HFFc6 (cell line): Measurements from ENCODE around the gene SEPTIN5. TPM values are rescaled to one million over a fixed set of nuclear protein-coding genes. Genes with fewer than 3 reads are reported as not detected.

Experiments
- DNase-seq: peaks from one replicate; pipeline ENCODE4 v3.0.0-alpha.2; 2018
- H3K27ac Mint-ChIP-seq: 2 replicates; pipeline ENCODE4 v1.8.0; 2020; ENCODE audit warnings: mild to moderate bottlenecking, mixed read lengths
- H3K27me3 Mint-ChIP-seq: 2 replicates; pipeline ENCODE4 v1.8.0; 2021; ENCODE audit warnings: mild to moderate bottlenecking, moderate library complexity, mixed read lengths; ENCODE audit not compliant: insufficient read depth
- H3K36me3 Mint-ChIP-seq: 2 replicates; pipeline ENCODE4 v1.8.0; 2021; ENCODE audit warnings: low read depth, mixed read lengths
- H3K4me1 Mint-ChIP-seq: 2 replicates; pipeline ENCODE4 v1.8.0; 2020; ENCODE audit warnings: low read depth, mixed read lengths
- H3K4me3 Mint-ChIP-seq: 2 replicates; pipeline ENCODE4 v1.8.0; 2020; ENCODE audit warnings: mild to moderate bottlenecking, moderate library complexity, mixed read lengths
- H3K9me3 Mint-ChIP-seq: 2 replicates; pipeline ENCODE4 v1.8.0; 2020; ENCODE audit warnings: mild to moderate bottlenecking, mixed read lengths
- total RNA-seq, 6 experiments: library from RNA; stranded (reverse); fragmentation: NEBNext Ultra II Directional; extraction: Animal tissue kit (Norgen Biotek cat#: 25700); gene quantifications; 2 replicates in 1 of 6; 3 replicates in 5 of 6; pipeline ENCODE4 v1.2.3, GENCODE V29; 2021
- TF ChIP-seq, protein P1 (sequence below): fragments of 200-600 bp; sonication (generic); IDR thresholded peaks from 2 replicates; pipeline ENCODE4 v1.5.0; 2021; ENCODE audit warnings: antibody characterized with exemption, mild to moderate bottlenecking

SEPTIN5 gene
- total RNA-seq, 6 experiments from 2014 or later, result 4.9 to 13.7 (median 6.5) TPM

DNA sequence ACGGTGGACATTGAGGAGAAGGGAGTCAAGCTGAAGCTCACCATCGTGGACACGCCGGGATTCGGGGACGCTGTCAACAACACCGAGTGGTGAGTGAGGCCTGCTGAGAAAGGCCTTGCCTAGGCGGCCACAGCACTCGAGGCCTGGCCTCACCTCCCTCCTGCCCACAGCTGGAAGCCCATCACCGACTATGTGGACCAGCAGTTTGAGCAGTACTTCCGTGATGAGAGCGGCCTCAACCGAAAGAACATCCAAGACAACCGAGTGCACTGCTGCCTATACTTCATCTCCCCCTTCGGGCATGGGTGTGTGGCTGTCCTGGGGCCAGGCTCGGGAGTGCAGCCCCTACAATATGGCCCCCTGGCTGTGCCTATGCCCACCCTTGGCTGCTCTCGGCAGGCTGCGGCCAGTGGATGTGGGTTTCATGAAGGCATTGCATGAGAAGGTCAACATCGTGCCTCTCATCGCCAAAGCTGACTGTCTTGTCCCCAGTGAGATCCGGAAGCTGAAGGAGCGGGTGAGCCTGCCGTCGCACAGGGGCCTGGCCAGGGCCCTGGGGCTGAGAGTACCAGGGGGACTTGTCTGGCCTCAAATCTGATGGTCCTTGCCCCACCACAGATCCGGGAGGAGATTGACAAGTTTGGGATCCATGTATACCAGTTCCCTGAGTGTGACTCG is 6.0 kb downstream of the SEPTIN5 start:
- Mint-ChIP-seq H3K27me3 (peaks cover 2% of the 10 kb centered on the region; the same call in 1 of the 2 replicates), H3K4me1 (no peaks in the 10 kb centered on the region)

DNA sequence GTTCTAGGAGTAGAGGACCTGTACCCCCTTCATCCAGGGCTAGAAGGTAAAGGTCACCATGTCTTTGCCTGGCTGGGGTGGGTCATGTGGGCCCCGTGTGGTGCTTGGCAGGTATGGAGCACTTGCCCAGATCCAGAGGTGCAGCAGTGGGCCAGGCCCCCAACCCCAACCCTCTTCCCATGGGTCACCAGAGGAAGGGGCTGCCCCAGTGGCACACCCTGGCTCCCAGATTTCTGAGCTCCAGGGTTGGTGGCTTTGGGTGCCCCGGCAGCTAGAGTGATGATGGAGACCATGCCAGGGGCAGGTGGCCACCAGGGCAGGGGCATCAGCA is 6.7 kb downstream of the SEPTIN5 start:
- Mint-ChIP-seq H3K36me3 (peaks cover 10% of the 10 kb centered on the region), H3K27me3 (peaks cover 3% of the 10 kb centered on the region; the same call in 1 of the 2 replicates), H3K4me3 (no peak overlapping the region)

More for the DNA sequence above, 6.0 kb downstream of the SEPTIN5 start:
- peaks cover 8% of the 10 kb centered on the region for H3K36me3 Mint-ChIP-seq
- DNase-seq, result no peak
- TF ChIP-seq, protein P1, sequence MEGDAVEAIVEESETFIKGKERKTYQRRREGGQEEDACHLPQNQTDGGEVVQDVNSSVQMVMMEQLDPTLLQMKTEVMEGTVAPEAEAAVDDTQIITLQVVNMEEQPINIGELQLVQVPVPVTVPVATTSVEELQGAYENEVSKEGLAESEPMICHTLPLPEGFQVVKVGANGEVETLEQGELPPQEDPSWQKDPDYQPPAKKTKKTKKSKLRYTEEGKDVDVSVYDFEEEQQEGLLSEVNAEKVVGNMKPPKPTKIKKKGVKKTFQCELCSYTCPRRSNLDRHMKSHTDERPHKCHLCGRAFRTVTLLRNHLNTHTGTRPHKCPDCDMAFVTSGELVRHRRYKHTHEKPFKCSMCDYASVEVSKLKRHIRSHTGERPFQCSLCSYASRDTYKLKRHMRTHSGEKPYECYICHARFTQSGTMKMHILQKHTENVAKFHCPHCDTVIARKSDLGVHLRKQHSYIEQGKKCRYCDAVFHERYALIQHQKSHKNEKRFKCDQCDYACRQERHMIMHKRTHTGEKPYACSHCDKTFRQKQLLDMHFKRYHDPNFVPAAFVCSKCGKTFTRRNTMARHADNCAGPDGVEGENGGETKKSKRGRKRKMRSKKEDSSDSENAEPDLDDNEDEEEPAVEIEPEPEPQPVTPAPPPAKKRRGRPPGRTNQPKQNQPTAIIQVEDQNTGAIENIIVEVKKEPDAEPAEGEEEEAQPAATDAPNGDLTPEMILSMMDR, result no peak
- H3K9me3 Mint-ChIP-seq, result peaks cover 9% of the 10 kb centered on the region
- no peak overlapping the region for H3K4me3 Mint-ChIP-seq
- no peak overlapping the region for H3K27ac Mint-ChIP-seq

DNA sequence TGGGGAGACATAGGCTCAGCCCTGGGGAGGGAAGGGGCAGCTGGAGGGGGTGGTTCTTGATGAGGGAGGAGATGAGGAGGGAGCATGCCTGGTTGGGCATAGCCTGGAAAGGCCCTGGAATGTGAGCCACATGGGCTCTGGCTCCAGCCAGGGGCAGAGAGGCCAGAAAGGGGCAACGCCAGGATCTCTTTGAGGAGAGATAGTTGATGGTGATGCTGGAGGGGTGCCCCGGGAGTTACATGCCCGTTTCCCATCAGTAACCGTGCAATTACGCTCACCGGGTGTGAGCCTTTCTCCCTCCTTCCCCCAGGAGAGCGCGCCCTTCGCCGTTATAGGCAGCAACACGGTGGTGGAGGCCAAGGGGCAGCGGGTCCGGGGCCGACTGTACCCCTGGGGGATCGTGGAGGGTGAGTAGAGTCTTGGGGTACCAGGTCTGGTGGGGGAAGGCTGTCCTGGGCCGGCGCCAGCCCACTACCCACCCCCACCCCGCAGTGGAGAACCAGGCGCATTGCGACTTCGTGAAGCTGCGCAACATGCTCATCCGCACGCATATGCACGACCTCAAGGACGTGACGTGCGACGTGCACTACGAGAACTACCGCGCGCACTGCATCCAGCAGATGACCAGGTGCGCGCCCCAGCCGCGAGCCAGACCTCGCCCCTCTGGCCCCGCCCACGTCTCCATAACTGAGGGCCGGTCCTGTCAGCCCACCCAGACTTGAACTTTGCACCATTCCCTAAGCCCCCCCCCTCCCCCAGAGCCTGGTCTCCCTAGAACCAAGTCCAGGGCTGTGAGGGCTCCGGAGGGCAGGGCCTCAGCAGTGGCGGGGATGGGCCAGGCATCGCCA is 7.3 kb downstream of the SEPTIN5 start:
- Mint-ChIP-seq H3K36me3 (peaks cover 10% of the 10 kb centered on the region), H3K4me3 (no peak overlapping the region), H3K27ac (no peak overlapping the region), H3K27me3 (peaks cover 3% of the 10 kb centered on the region; the same call in 1 of the 2 replicates), H3K4me1 (no peaks in the 10 kb centered on the region), H3K9me3 (peaks cover 17% of the 10 kb centered on the region)
- no peak for DNase-seq
- TF ChIP-seq, protein P1, result no peak

More for the DNA sequence above, 6.7 kb downstream of the SEPTIN5 start:
- TF ChIP-seq, protein P1, result no peak
- no peak overlapping the region for H3K27ac Mint-ChIP-seq
- H3K9me3 Mint-ChIP-seq, result peaks cover 14% of the 10 kb centered on the region
- DNase-seq, result no peak
- H3K4me1 Mint-ChIP-seq, result no peaks in the 10 kb centered on the region

DNA sequence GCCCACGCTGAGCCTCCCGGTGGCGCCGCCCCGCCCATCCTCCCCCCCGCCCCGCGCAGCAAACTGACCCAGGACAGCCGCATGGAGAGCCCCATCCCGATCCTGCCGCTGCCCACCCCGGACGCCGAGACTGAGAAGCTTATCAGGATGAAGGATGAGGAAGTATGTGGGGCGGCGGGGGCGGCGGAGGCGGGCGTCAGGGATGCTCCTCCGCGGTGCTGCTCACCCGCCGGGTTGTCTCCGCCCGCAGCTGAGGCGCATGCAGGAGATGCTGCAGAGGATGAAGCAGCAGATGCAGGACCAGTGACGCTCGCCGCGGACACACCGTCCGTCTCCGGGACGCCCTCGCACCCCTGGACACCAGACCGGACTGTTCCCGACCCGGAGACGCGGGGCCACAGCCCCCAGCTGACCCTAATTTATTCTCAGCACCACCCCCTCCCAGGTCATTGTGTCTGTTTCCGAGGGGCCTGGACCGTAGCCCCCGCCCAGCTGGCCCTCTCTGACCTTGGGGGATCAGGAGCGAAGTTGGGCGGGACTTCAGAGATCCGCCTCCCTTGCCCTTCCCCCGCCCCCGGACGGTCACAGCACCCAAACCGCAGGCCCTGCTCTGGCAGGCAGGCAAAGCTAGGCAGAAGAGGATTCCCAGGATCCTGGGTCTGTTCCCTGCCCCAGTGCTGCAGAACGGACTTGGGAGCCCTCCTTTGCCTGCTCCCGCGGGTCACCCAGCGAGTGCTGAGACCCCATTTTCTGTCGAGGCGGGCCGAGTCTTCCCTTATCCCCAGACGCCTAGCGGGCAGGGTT is 8.1 kb downstream of the SEPTIN5 start:
- Mint-ChIP-seq H3K36me3 (peaks cover 10% of the 10 kb centered on the region), H3K9me3 (peaks cover 17% of the 10 kb centered on the region), H3K4me1 (no peaks in the 10 kb centered on the region), H3K27me3 (peaks cover 3% of the 10 kb centered on the region; the same call in 1 of the 2 replicates), H3K27ac (no peak overlapping the region), H3K4me3 (no peak overlapping the region)
- DNase-seq, result no peak
- TF ChIP-seq, protein P1, result no peak

DNA sequence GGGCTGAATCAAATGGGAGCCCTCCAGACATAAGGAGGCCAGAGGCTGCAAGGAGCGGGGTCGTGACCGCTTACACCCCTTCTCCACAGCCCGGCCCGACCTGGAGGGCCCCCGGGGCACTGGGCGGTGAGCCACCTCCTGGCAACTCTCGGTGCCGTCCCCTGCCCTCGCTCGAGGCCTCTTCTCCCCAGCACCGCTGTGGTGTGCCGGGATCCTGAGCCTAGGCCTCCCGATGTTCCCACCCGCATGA is 8.6 kb downstream of the SEPTIN5 start:
- no peaks in the 10 kb centered on the region for H3K4me1 Mint-ChIP-seq

More for the DNA sequence above, 8.6 kb downstream of the SEPTIN5 start:
- no peak overlapping the region for H3K4me3 Mint-ChIP-seq
- TF ChIP-seq, protein P1, result no peak
- peaks cover 3% of the 10 kb centered on the region; the same call in 1 of the 2 replicates for H3K27me3 Mint-ChIP-seq
- H3K9me3 Mint-ChIP-seq, result peaks cover 21% of the 10 kb centered on the region
- DNase-seq, result no peak
- peaks cover 10% of the 10 kb centered on the region for H3K36me3 Mint-ChIP-seq
- H3K27ac Mint-ChIP-seq, result no peak overlapping the region
